ENCODE measurements around the gene KRI1.
"Not testable (repeated sequence)": the region's sequence is repeated elsewhere in the genome, so short reads cannot be mapped to it uniquely, and the experiment has no call there.

The KRI1 gene

GRCh38 chr19:10593148-10593547 is 27.3 kb upstream of the KRI1 start:
- H3K9me3 ChIP-seq (ENCODE audit: insufficient read depth, low read depth, low read length): no peaks in the 10 kb centered on the region
- H3K36me3 ChIP-seq (ENCODE audit: insufficient read depth, low read depth, low read length): no peaks in the 10 kb centered on the region
- H3K4me1 ChIP-seq (ENCODE audit: insufficient read depth, low read length): no peaks in the 10 kb centered on the region
- H3K27me3 ChIP-seq (ENCODE audit: insufficient read depth, low read length): no peaks in the 10 kb centered on the region; the same call in 1 of the 2 replicates
- H3K9ac ChIP-seq (ENCODE audit: low read depth, low read length): no peak overlapping the region
- no peak overlapping the region for H3K4me3 ChIP-seq (ENCODE audit: low read length)
- no peak overlapping the region for H3K27ac ChIP-seq (ENCODE audit: low read length)

- H3K4me1 ChIP-seq (ENCODE audit: insufficient read depth, low read length): no peaks in the 10 kb centered on the region
- H3K4me3 ChIP-seq (ENCODE audit: low read length): peak overlapping the region; percentile 76; the same call in 1 of the 2 replicates
- peaks cover 13% of the 10 kb centered on the region for H3K27me3 ChIP-seq (ENCODE audit: insufficient read depth, low read length)
- H3K36me3 ChIP-seq (ENCODE audit: insufficient read depth, low read depth, low read length): peaks cover 12% of the 10 kb centered on the region
- no peak overlapping the region for H3K9ac ChIP-seq (ENCODE audit: low read depth, low read length)
- H3K9me3 ChIP-seq (ENCODE audit: insufficient read depth, low read depth, low read length): no peaks in the 10 kb centered on the region
- no peak overlapping the region for H3K27ac ChIP-seq (ENCODE audit: low read length)
These were observed 22.0 kb upstream of the KRI1 start for GRCh38 chr19:10587839-10588150.

GRCh38 chr19:10587022-10587838 is 21.4 kb upstream of the KRI1 start, which contains the start of gene AP1M2:
Gene AP1M2 (minus strand): TSS chr19:10587312. CDS start chr19:10587231, 81 bp downstream.
- H3K27ac ChIP-seq (ENCODE audit: low read length): no peak within 1 kb of the TSS
- H3K27me3 ChIP-seq (ENCODE audit: insufficient read depth, low read length): peaks cover 13% of the 10 kb centered on the region
- H3K9me3 ChIP-seq (ENCODE audit: insufficient read depth, low read depth, low read length): no peaks in the 10 kb centered on the region
- peak within 1 kb of the TSS; percentile 63; the same call in 1 of the 2 replicates for H3K9ac ChIP-seq (ENCODE audit: low read depth, low read length)
- peaks cover 12% of the 10 kb centered on the region for H3K36me3 ChIP-seq (ENCODE audit: insufficient read depth, low read depth, low read length)
- no peaks in the 10 kb centered on the region for H3K4me1 ChIP-seq (ENCODE audit: insufficient read depth, low read length)
- H3K4me3 ChIP-seq (ENCODE audit: low read length): peak within 1 kb of the TSS; percentile 76

GRCh38 chr19:10586396-10586795 is 20.6 kb upstream of the KRI1 start:
- Histone ChIP-seq H3K27ac (ENCODE audit: low read length) (no peak overlapping the region), H3K36me3 (ENCODE audit: insufficient read depth, low read depth, low read length) (peaks cover 17% of the 10 kb centered on the region), H3K27me3 (ENCODE audit: insufficient read depth, low read length) (peaks cover 13% of the 10 kb centered on the region)

GRCh38 chr19:10583036-10583776 is 17.4 kb upstream of the KRI1 start:
- Histone ChIP-seq H3K27me3 (ENCODE audit: insufficient read depth, low read length) (peaks cover 13% of the 10 kb centered on the region), H3K9me3 (ENCODE audit: insufficient read depth, low read depth, low read length) (no peaks in the 10 kb centered on the region), H3K4me1 (ENCODE audit: insufficient read depth, low read length) (no peaks in the 10 kb centered on the region), H3K4me3 (ENCODE audit: low read length) (no peak overlapping the region), H3K9ac (ENCODE audit: low read depth, low read length) (no peak overlapping the region), H3K27ac (ENCODE audit: low read length) (no peak overlapping the region), H3K36me3 (ENCODE audit: insufficient read depth, low read depth, low read length) (peaks cover 43% of the 10 kb centered on the region)

More at GRCh38 chr19:10586396-10586795, 20.6 kb upstream of the KRI1 start:
- Histone ChIP-seq H3K4me3 (ENCODE audit: low read length) (peak overlapping the region; percentile 76), H3K9ac (ENCODE audit: low read depth, low read length) (peak overlapping the region; percentile 63; the same call in 1 of the 2 replicates), H3K4me1 (ENCODE audit: insufficient read depth, low read length) (no peaks in the 10 kb centered on the region), H3K9me3 (ENCODE audit: insufficient read depth, low read depth, low read length) (no peaks in the 10 kb centered on the region)

DNA sequence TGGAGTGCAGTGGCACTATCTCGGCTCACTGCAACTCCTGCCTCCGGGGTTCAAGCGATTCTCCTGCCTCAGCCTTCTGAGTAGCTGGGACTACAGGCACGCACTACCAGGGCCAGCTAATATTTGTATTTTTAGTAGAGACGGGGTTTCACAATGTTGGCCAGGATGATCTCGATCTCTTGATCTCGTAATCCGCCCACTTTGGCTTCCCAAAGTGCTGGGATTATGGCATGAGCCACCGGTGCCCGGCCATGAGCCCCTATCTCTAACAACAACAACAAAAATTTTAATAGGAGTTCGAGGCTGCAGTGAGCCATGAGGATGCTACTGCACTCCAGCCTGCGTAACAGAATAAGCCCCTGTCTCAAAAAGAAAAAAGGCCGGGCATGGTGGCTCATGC is 16.3 kb upstream of the KRI1 start:
- H3K4me1 ChIP-seq (ENCODE audit: insufficient read depth, low read length): no peaks in the 10 kb centered on the region
- H3K4me3 ChIP-seq (ENCODE audit: low read length): no peak overlapping the region
- peaks cover 3% of the 10 kb centered on the region; the same call in 1 of the 2 replicates for H3K27me3 ChIP-seq (ENCODE audit: insufficient read depth, low read length)
- no peak overlapping the region for H3K9ac ChIP-seq (ENCODE audit: low read depth, low read length)
- peaks cover 49% of the 10 kb centered on the region for H3K36me3 ChIP-seq (ENCODE audit: insufficient read depth, low read depth, low read length)
- no peaks in the 10 kb centered on the region for H3K9me3 ChIP-seq (ENCODE audit: insufficient read depth, low read depth, low read length)
- H3K27ac ChIP-seq (ENCODE audit: low read length): no peak overlapping the region

- H3K4me3 ChIP-seq (ENCODE audit: low read length): no peak overlapping the region
These were observed 15.3 kb upstream of the KRI1 start for GRCh38 chr19:10580979-10581631.

DNA sequence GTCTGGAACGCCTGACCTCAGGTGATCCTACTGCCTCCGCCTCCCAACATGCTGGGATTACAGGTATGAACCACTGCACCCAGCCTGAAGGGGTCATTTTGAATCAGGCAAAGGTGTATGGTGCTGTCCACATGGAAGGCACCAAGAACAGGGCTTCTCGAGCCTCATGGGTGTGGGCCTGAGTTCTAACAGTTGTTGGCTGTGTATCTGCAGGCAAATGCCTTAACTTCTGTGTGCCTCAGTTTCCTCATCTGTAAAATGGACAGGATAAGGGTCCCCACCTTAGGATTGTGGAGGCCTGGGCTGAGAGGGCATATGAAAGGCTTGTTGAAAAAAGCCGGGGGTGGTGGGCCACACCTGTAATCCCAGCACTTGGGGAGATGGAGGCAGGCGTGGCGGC is 12.1 kb upstream of the KRI1 start:
- H3K9me3 ChIP-seq (ENCODE audit: insufficient read depth, low read depth, low read length): no peaks in the 10 kb centered on the region
- H3K9ac ChIP-seq (ENCODE audit: low read depth, low read length): no peak overlapping the region
- peaks cover 55% of the 10 kb centered on the region for H3K36me3 ChIP-seq (ENCODE audit: insufficient read depth, low read depth, low read length)
- no peaks in the 10 kb centered on the region for H3K27me3 ChIP-seq (ENCODE audit: insufficient read depth, low read length)
- no peak overlapping the region for H3K4me3 ChIP-seq (ENCODE audit: low read length)
- no peak overlapping the region for H3K27ac ChIP-seq (ENCODE audit: low read length)
- no peaks in the 10 kb centered on the region for H3K4me1 ChIP-seq (ENCODE audit: insufficient read depth, low read length)

More at GRCh38 chr19:10580979-10581631, 15.3 kb upstream of the KRI1 start:
- Histone ChIP-seq H3K9ac (ENCODE audit: low read depth, low read length) (peak overlapping the region; percentile 36; the same call in 1 of the 2 replicates), H3K4me1 (ENCODE audit: insufficient read depth, low read length) (no peaks in the 10 kb centered on the region), H3K9me3 (ENCODE audit: insufficient read depth, low read depth, low read length) (no peaks in the 10 kb centered on the region), H3K27me3 (ENCODE audit: insufficient read depth, low read length) (no peaks in the 10 kb centered on the region), H3K36me3 (ENCODE audit: insufficient read depth, low read depth, low read length) (peaks cover 52% of the 10 kb centered on the region), H3K27ac (ENCODE audit: low read length) (no peak overlapping the region)

DNA sequence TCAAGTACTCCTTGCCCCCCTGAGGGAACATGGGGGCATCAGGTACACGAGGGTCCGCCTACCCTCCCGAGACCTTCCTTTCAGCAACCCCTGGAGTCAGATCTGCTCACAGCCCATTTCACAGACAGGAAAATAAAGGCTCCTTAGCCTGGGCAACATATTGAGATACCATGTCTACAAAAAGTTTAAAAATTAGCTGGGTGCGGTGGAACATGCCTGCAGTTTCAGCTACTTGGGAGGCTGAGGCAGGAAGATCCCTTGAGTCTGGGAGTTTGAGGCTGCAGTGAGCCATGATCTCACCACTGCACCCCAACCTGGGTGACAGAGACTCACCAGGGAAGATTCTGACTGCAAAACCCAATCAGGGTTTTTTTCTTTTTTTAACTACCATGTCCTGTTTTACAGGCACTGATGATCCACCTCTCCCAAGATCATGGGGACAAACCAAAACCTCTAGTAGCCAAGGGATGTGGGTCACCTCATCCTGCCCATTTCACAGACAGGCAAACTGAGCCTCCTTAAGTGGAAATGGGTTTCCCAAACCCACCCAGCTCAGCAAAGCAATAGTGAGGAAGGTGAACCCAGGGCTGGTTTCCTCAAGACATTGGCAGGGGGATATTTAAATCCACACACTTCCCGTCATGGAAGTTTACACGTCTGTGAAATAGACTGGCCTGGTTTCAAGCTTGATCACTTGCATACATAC is 9.4 kb upstream of the KRI1 start:
- Histone ChIP-seq H3K36me3 (ENCODE audit: insufficient read depth, low read depth, low read length) (peaks cover 40% of the 10 kb centered on the region), H3K27ac (ENCODE audit: low read length) (no peak overlapping the region), H3K9ac (ENCODE audit: low read depth, low read length) (no peak overlapping the region)

GRCh38 chr19:10574462-10574861 is 8.7 kb upstream of the KRI1 start:
- H3K4me1 ChIP-seq (ENCODE audit: insufficient read depth, low read length): no peaks in the 10 kb centered on the region
- H3K36me3 ChIP-seq (ENCODE audit: insufficient read depth, low read depth, low read length): peaks cover 33% of the 10 kb centered on the region
- H3K9me3 ChIP-seq (ENCODE audit: insufficient read depth, low read depth, low read length): no peaks in the 10 kb centered on the region
- H3K27me3 ChIP-seq (ENCODE audit: insufficient read depth, low read length): no peaks in the 10 kb centered on the region
- H3K4me3 ChIP-seq (ENCODE audit: low read length): no peak overlapping the region
- H3K27ac ChIP-seq (ENCODE audit: low read length): no peak overlapping the region
- no peak overlapping the region for H3K9ac ChIP-seq (ENCODE audit: low read depth, low read length)

More for the DNA sequence above, 9.4 kb upstream of the KRI1 start:
- Histone ChIP-seq H3K4me3 (ENCODE audit: low read length) (no peak overlapping the region), H3K4me1 (ENCODE audit: insufficient read depth, low read length) (no peaks in the 10 kb centered on the region), H3K27me3 (ENCODE audit: insufficient read depth, low read length) (no peaks in the 10 kb centered on the region), H3K9me3 (ENCODE audit: insufficient read depth, low read depth, low read length) (no peaks in the 10 kb centered on the region)

DNA sequence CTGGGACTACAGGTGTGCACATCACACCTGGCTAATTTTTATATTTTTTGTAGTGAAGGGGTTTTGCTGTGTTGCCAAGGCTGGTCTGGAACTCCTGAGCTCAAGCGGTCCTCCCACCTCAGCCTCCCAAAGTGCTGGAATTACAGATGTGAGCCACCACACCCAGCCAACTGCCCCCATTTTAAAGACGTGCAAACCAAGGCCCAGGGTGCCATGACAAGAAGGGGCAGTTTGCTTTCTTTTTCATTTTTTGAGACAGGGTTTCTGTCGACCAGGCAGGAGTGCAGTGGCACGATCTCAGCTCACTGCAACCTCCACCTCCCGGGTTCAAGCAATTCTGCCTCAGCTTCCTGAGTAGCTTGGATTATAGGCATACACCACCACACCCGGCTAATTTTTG is 8.0 kb upstream of the KRI1 start:
- H3K9ac ChIP-seq (ENCODE audit: low read depth, low read length); H3K27ac ChIP-seq (ENCODE audit: low read length); H3K4me1 ChIP-seq (ENCODE audit: insufficient read depth, low read length); H3K9me3 ChIP-seq (ENCODE audit: insufficient read depth, low read depth, low read length); H3K27me3 ChIP-seq (ENCODE audit: insufficient read depth, low read length); H3K4me3 ChIP-seq (ENCODE audit: low read length): not testable (repeated sequence)
- H3K36me3 ChIP-seq (ENCODE audit: insufficient read depth, low read depth, low read length): peaks cover 30% of the 10 kb centered on the region
